Measurements from ENCODE around the gene SUSD2.
"Not testable (repeated sequence)": the region's sequence is repeated elsewhere in the genome, so short reads cannot be mapped to it uniquely, and the experiment has no call there.

SUSD2 gene, protein sequence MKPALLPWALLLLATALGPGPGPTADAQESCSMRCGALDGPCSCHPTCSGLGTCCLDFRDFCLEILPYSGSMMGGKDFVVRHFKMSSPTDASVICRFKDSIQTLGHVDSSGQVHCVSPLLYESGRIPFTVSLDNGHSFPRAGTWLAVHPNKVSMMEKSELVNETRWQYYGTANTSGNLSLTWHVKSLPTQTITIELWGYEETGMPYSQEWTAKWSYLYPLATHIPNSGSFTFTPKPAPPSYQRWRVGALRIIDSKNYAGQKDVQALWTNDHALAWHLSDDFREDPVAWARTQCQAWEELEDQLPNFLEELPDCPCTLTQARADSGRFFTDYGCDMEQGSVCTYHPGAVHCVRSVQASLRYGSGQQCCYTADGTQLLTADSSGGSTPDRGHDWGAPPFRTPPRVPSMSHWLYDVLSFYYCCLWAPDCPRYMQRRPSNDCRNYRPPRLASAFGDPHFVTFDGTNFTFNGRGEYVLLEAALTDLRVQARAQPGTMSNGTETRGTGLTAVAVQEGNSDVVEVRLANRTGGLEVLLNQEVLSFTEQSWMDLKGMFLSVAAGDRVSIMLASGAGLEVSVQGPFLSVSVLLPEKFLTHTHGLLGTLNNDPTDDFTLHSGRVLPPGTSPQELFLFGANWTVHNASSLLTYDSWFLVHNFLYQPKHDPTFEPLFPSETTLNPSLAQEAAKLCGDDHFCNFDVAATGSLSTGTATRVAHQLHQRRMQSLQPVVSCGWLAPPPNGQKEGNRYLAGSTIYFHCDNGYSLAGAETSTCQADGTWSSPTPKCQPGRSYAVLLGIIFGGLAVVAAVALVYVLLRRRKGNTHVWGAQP

DNA sequence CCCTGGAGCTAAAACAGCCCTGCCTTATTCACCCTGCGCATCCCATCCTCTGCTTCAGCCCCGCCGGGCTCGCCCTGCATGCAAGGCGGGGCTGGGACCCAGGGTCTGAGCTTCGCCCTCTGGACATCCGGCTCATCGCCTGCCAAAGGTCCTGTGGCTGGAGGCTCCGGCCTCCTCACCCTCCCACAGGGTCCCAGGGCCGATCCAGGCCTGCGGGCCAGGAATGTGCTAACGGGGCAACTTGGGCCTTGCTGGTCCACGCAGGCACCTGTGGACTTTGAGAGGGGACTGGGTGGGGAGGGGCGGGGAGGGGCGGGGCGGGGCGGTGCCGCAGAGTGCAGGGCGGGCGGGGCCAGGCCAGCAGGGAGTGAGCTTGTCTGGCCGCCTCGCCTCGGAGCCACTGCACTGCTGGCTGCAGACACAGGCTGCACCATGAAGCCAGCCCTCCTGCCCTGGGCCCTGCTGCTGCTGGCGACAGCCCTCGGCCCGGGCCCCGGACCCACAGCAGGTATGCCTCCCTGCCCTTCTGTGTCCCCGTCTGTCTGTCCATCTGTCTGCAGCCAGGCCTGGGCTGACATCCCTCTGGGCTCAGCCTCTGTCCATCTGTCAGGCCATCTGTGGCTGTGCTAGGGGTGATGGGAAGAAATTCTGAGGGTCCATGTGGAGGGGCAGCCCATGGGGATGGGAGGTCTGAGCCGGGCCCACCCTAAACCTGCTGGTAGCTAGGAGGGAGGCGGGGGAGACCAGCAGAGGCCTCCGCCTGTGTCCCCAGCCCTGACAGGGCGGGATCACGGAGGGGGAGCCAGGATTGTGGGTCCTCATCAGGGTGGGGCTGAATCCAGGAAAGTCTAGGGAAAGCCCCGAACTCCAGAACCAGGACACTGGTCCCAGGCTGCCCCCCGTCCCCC lies at the start of gene SUSD2:
TSS of gene SUSD2 (plus strand) at position 400 of the 908 bp plus-strand sequence. CDS start at position 433, 33 bp downstream.
- DNase-seq = no peak

DNA sequence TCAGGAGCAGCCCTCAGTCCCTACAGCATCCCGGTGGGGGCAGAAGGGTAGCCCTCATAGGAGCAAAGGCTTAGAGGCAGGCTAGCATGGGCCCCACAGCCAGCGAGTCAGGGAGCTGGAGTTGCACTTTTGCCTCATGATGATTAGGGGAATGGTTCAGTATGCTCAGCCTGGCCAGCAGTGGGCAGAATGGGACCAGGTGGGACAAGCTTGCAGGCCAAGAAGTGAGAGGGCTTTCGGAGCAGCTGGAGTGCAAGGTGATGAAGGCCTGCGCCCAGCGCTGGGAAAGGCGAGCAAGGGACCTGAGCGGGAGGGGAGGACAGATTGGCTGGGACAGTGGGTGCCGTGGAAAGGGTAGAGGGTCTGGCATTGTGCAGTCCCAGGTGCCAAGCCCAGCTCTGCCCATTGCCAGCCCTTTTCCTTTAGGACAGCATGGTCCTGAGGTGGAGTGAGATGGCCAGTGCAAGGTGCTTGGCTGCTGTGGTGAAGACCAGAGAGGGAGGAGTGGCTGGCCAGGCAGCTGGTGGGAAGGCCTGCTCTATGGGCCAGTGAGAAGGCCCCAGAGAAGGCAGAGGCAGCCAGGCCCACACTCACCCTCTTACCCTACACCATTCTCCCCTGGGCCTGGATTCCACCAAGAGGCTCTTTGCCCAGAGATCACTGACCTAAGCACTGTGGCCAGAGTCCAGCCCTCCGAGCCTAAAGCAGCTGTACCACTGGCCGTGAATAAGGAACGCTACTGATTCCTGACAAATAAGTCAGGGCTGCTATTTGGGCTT lies 47.9 kb upstream of the SUSD2 start:
- peak; percentile 12 for DNase-seq

DNA sequence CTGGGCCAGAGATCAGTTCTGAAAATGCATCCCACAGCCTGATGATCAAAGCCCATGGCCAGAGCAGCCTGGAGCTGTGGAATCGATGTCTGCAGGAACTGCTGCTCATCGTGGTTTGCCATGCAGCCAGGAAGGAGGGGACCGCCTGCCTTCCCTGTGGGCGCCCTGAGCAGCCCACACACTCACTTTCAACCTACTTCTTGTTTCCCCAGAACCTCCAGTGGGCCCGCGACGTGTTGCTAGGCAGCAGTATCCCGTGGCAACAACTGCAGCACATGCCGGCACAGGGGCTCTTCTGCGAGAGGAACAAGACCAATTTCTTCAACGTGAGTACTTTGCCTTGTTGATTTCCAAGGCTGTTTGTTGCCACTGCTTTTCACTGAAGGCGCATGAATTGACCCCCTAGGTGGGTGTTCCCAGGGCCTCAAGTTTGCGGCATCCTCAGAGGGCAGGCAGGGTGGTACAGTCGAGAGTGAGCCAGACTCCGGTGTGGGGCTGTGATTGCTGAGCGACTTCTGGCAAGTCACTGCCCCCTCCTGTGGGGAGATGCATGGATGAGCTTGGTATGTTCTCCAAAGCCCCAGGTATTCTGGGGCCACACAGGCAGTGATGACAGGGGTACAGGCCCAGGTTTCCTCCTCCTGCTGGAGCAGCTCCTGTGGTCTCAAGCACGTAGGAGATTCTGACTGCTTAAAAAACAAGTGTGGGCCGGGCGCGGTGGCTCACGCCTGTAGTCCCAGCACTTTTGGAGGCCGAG lies 47.0 kb upstream of the SUSD2 start:
- peak; percentile 72 for DNase-seq

- not testable (repeated sequence) for DNase-seq
Measured at GRCh38 chr22:24136533-24136932, 44.8 kb upstream of the SUSD2 start.

- DNase-seq = no peak
Measured at GRCh38 chr22:24137595-24137994, 43.7 kb upstream of the SUSD2 start.

- no peak for DNase-seq
Measured at GRCh38 chr22:24138649-24139420, 42.5 kb upstream of the SUSD2 start.

DNA sequence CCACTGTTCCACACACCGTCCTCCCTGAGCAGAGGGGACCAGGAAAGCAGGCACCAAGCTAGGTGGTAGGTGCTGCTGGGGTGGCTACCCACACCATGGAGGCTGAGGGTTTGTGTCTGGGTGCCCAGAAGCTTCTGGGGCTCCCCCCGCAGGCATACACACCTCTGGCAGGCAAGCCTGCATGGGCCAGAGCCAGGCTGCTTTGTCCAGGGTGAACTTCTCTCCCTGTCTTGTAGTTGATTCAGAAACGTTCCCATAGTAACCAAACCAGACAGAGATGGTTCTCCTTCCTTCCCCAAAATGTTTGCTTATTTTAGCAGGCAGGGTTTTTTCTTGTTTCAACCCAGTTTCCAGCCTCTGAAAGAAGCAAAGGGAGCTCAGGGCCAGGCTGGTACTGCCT lies 40.9 kb upstream of the SUSD2 start:
- DNase-seq = no peak

DNA sequence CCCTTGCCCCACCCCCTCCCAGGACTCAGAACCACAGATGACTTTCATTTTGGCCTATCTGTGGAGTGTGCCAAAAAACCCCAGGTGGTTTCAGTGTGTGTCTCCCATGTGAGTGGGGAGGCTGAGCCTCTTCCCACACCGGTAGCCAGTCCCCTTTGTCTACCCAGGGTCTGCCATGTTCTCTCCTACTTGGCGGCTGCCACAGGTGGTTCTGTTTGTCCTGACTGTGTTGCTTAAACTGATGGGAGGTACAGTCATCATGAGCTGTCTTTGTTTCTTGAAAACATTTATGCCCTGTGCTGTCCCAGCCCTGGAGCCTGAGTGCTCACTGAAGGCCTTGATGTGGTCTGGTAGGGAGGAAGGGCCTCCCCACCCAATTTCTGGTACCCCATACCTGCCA lies 39.7 kb upstream of the SUSD2 start:
- peak; percentile 44 for DNase-seq

DNA sequence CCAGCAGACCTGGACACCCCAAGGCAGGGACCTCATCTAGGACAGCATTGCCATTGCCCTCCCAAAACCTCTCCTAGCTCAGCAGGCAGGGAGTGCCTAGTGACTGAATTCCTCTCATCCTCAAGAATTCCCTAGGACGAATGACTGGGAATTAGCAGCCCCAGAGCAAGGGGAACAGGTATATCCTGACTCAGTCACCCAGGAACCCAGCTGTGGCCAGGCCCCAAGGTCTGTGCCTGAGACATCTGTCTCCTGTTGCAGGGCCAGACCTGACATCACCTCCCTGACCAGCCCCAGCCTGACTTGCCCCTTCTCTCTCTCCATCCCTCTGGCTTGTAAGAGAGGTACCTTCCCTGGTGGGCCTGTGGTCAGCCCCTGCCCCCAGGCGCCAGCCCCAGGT lies 39.0 kb upstream of the SUSD2 start:
- DNase-seq = no peak

DNA sequence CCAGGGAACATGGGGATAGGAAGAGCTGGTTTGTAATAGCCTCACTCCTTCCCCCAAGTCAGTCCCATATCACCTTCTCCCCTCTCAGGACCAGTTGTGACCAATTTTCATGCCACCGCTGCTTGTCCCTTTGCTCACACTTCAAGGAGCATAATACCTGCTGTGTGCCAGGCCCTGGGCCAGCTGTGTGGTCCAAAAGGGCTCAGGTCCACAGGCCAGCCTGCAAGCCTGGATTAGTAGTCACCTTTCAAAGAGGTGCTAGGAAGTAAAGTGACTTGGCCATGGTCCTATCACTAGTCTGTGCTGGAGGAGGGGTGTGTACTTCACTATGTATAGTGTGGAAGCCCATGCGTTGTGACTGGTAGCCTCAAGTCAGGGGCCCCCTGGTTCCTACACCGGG lies 38.5 kb upstream of the SUSD2 start:
- no peak for DNase-seq

GRCh38 chr22:24144056-24144777 lies 37.1 kb upstream of the SUSD2 start:
- DNase-seq = no peak

GRCh38 chr22:24144778-24145085 lies 36.6 kb upstream of the SUSD2 start:
- DNase-seq = no peak

DNA sequence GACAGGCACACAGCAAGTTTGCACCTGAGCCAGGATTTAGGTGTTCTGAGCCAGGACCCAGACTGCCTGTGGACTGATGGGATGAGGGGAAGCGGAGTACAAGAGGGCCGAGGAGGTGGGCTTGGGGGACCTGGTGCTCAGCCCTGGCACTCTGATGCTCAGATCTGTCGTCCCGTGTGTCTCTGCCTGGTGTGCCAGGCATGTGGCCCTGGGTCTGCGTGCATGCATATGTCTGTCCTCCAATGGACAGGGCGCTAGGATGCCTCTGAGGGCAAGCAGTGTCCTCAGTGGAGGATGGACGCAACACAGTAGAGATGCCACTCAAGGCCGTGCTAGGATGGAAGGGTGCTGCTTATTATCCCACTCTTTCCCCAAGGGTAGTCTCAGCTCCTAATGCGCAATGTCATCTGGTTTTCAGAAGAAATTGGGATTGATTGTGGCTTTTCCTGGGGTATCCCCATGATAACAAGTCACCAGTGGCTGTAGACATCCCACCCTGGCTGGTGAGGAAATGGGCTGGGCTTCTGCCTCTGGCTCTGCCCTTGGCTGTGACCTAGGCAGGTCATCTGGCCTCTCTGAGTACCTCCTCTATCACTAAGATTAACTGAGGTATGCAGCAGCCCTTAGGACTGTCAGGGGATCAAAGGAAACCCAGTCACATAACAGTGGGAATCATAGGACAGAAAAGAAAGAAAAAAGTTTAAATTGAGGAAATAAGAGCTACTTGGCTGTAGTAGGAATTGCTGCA lies 35.7 kb upstream of the SUSD2 start:
- DNase-seq = no peak

- peak; percentile 18 for DNase-seq
Measured at GRCh38 chr22:24146194-24146616, 35.1 kb upstream of the SUSD2 start.

DNA sequence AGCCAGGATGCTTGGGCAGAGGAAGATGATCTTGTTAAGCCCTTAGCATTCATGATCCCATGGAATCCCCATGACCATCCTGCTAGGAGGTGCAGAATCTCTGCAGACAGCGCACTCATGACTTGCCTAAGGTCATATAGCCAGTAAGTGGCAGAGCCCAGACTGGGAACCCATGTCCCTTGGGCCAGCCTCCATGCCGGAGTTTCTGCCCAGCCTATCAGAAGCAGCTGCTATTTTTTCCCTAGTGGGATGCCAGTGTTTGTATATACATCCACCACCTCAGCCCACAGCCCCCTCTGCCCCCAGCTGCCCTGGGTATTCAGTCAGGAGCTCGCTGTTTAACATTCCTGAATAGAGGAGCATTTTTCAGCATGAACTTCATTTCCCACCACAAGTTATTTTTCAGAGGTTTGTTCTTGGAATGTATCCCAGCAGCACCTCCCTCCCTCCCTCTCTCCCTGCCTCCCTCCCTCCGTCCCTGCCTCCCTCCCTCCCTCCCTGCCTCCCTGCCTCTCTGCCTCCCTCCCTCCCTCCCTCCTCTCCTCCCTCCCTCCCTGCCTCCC lies 34.4 kb upstream of the SUSD2 start:
- no peak for DNase-seq

DNA sequence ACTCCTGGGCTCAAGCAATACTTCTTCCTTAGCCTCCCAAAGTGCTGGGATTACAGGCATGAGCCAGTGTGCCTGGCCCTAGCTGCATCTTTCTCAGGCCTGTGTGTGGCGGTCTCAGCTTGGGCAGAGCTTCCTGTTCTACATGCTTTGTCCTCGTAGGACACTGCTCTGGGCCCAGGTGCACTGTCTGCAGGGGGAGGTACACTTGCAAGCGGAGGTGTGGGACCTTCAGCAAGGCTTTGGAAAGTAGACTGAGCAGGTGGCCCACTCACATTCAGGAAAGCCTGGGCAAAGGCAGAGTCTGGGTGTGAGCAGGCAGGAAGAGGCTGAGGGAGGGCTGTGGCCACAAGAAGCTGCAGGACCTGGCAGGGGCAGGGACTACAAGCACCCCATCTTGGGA lies 33.6 kb upstream of the SUSD2 start:
- DNase-seq = no peak

GRCh38 chr22:24148266-24149197 lies 32.8 kb upstream of the SUSD2 start:
- no peak for DNase-seq

- DNase-seq = no peak
Measured at GRCh38 chr22:24149198-24149590, 32.1 kb upstream of the SUSD2 start.

Measured in activated CD4-positive, alpha-beta T cell treated with anti-CD3 and anti-CD28 coated beads for 48 hours (primary cell).